Measurements from ENCODE around the gene GCN1. TPM values are rescaled to one million over a fixed set of nuclear protein-coding genes. Genes with fewer than 3 reads are reported as not detected.
A peak's percentile ranks its signal among the peaks of the same experiment; 100 is the strongest.

Gene GCN1
- total and polyA plus RNA-seq, 4 donors: 19.3 to 93.6 (median 53.1) TPM

GRCh38 chr12:120230326-120230973, 35.9 kb upstream of the GCN1 start:
- no peak for ATAC-seq (ENCODE audit: insufficient read depth, low FRiP score)
- Histone ChIP-seq H3K9ac (ENCODE audit: insufficient read depth in 1 of 2, low read length in 2 of 2) (peak overlapping the region in 1 of 2 donors; percentile 59), H3K27me3 (ENCODE audit: control insufficient read depth in 3 of 3, insufficient read depth in 3 of 3, low read length in 2 of 3) (no peaks in the 10 kb centered on the region), H3K4me3 (no peak overlapping the region), H3K9me3 (ENCODE audit: control insufficient read depth in 4 of 4, insufficient read depth in 3 of 4, low read length in 3 of 4) (no peaks in the 10 kb centered on the region), H3K36me3 (ENCODE audit: control insufficient read depth in 4 of 4, insufficient read depth in 4 of 4, low read length in 4 of 4) (peaks cover 0 to 7% (median 1%) of the 10 kb centered on the region in 4 donors), H3K4me1 (ENCODE audit: control insufficient read depth in 5 of 5, insufficient read depth in 5 of 5, low read length in 5 of 5) (peaks cover 34 to 81% (median 61%) of the 10 kb centered on the region in 5 donors), H3K27ac (ENCODE audit: low read depth in 1 of 2, low read length in 1 of 2) (peak overlapping the region; percentile 89 to 93)
- DNase-seq: peak; percentile 36 to 72 (median 39)
- no peak for TF ChIP-seq CTCF (IDR thresholded peaks at IDR 0.05; ENCODE audit: control extremely low read depth, extremely low read depth)
- 22 to 33% methylated on average over 9 of the region's 9 CpGs for WGBS, 2 donors

- peak overlapping the region in 1 of 2 donors; percentile 34 for H3K9ac ChIP-seq (ENCODE audit: insufficient read depth in 1 of 2, low read length in 2 of 2)
- 47 to 60% methylated on average over 12 of the region's 12 CpGs for WGBS, 2 donors
- DNase-seq (peak in 2 of 3 donors; percentile 44 to 65), ATAC-seq (ENCODE audit: insufficient read depth, low FRiP score) (no peak)
- H3K4me3 ChIP-seq: no peak overlapping the region
- H3K27ac ChIP-seq (ENCODE audit: low read depth in 1 of 2, low read length in 1 of 2): peak overlapping the region; percentile 88 to 89
- H3K27me3 ChIP-seq (ENCODE audit: control insufficient read depth in 3 of 3, insufficient read depth in 3 of 3, low read length in 2 of 3): no peaks in the 10 kb centered on the region
- TF ChIP-seq CTCF (IDR thresholded peaks at IDR 0.05; ENCODE audit: control extremely low read depth, extremely low read depth): no peak
- no peaks in the 10 kb centered on the region for H3K9me3 ChIP-seq (ENCODE audit: control insufficient read depth in 4 of 4, insufficient read depth in 3 of 4, low read length in 3 of 4)
- H3K36me3 ChIP-seq (ENCODE audit: control insufficient read depth in 4 of 4, insufficient read depth in 4 of 4, low read length in 4 of 4): peaks cover 0 to 7% (median 1%) of the 10 kb centered on the region in 4 donors
- H3K4me1 ChIP-seq (ENCODE audit: control insufficient read depth in 5 of 5, insufficient read depth in 5 of 5, low read length in 5 of 5): peaks cover 29 to 81% (median 53%) of the 10 kb centered on the region in 5 donors
These were observed 35.2 kb upstream of the GCN1 start for GRCh38 chr12:120229487-120230325.

- peak in 1 of 3 donors; percentile 43 for DNase-seq
- no peaks in the 10 kb centered on the region for H3K27me3 ChIP-seq (ENCODE audit: control insufficient read depth in 3 of 3, insufficient read depth in 3 of 3, low read length in 2 of 3)
- TF ChIP-seq CTCF (IDR thresholded peaks at IDR 0.05; ENCODE audit: control extremely low read depth, extremely low read depth): no peak
- no peaks in the 10 kb centered on the region for H3K9me3 ChIP-seq (ENCODE audit: control insufficient read depth in 4 of 4, insufficient read depth in 3 of 4, low read length in 3 of 4)
- peaks cover 0 to 7% (median 1%) of the 10 kb centered on the region in 4 donors for H3K36me3 ChIP-seq (ENCODE audit: control insufficient read depth in 4 of 4, insufficient read depth in 4 of 4, low read length in 4 of 4)
- peaks cover 29 to 81% (median 49%) of the 10 kb centered on the region in 5 donors for H3K4me1 ChIP-seq (ENCODE audit: control insufficient read depth in 5 of 5, insufficient read depth in 5 of 5, low read length in 5 of 5)
- ATAC-seq (ENCODE audit: insufficient read depth, low FRiP score): no peak
- H3K9ac ChIP-seq (ENCODE audit: insufficient read depth in 1 of 2, low read length in 2 of 2): peak overlapping the region in 1 of 2 donors; percentile 34
- H3K4me3 ChIP-seq: no peak overlapping the region
- 41 to 51% methylated on average over 7 of the region's 7 CpGs for WGBS, 2 donors
- H3K27ac ChIP-seq (ENCODE audit: low read depth in 1 of 2, low read length in 1 of 2): peak overlapping the region; percentile 88 to 89
These were observed 34.6 kb upstream of the GCN1 start for GRCh38 chr12:120229071-120229486.
